GM12891 (cell line): ENCODE data around the gene NPHP3.

Source experiments
- DNase-seq: peaks from one replicate; pipeline ENCODE4 v3.0.0; 2011; ENCODE audit warnings: low spot score; ENCODE audit not compliant: insufficient read length
- FAIRE-seq: peaks from 2 replicates; lab custom pipeline; 2011; peaks lifted over from hg19 to GRCh38; lab: Jason Lieb, UNC
- PAX5 ChIP-seq: IDR thresholded peaks from 2 replicates; pipeline ENCODE4 v1.6.1; 2011; ENCODE audit warnings: low read length, moderate library complexity, mild to moderate bottlenecking; ENCODE audit not compliant: insufficient read depth, severe bottlenecking
- POLR2A ChIP-seq: IDR thresholded peaks from 2 replicates; pipeline ENCODE4 v1.6.1; 2011; ENCODE audit warnings: low read depth, low read length, control low read depth
- POLR2AphosphoS5 ChIP-seq: IDR thresholded peaks from 2 replicates; pipeline ENCODE4 v1.6.1; 2011; ENCODE audit warnings: low read depth, low read length, control low read depth
- POU2F2 ChIP-seq: IDR thresholded peaks from 2 replicates; pipeline ENCODE4 v1.6.1; 2011; ENCODE audit warnings: low read depth, mild to moderate bottlenecking, control low read depth, low read length, moderate library complexity
- SPI1 ChIP-seq: IDR thresholded peaks from 2 replicates; pipeline ENCODE4 v1.6.1; 2011; ENCODE audit warnings: low read depth, low read length, control low read depth
- TAF1 ChIP-seq: IDR thresholded peaks from 2 replicates; pipeline ENCODE4 v1.6.1; 2011; ENCODE audit warnings: low read depth, low read length, control low read depth

The NPHP3 gene

DNA sequence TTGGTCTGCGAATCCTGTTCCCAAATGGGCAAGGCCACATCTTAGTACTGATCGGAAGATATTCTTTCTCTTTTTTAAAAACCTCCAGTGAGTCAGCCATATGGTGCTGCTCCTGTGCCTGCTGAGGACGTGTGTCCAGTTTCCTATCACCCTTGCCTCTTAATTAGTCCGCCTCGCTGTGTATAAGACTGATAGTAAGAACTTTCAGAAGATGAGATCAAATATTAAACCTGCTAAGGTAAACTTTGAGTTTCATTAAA lies 61.5 kb downstream of the NPHP3 start:
- TF ChIP-seq PAX5, result no peak
- TF ChIP-seq SPI1, result no peak
- no peak for TF ChIP-seq POU2F2
- TF ChIP-seq POLR2AphosphoS5, result no peak
- TF ChIP-seq POLR2A, result no peak
- TF ChIP-seq TAF1, result no peak
- DNase-seq (no peak), FAIRE-seq (no peak)

DNA sequence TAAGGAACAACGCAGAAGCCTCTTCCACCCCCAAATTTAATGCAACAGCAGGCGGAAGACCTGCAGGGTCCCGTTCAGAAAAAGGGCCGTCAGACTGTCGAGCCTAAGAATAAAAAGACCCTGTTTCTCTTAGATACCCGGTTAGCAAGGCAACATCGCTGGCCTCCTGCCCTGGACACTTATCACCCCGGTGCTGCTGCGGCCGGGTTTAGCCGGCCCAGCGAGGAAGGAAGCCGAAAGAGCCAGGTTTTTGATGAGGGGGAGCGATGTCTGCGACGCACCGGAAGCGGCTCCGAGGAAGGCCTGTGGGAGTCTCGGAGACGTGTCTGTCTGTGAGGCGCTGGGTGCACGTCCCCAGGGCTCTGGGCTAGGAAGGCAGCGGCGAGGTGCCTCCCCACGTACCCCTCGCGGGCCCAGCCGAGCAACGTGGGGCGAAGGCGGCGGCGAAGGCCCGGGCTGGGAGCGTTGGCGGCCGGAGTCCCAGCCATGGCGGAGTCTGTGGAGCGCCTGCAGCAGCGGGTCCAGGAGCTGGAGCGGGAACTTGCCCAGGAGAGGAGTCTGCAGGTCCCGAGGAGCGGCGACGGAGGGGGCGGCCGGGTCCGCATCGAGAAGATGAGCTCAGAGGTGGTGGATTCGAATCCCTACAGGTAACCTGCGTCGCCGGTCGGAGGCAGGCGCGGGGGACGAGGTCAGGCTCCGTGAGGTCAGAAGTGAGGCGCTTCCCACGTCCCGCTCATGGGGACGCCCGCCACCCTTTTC lies 62.0 kb downstream of the NPHP3 start, which contains the start of gene UBA5:
Gene UBA5 (plus strand): TSS at position 278 of the 759 bp plus-strand sequence. CDS start 209 bp downstream, at position 487.
- peak; percentile 59; the same call in 1 of the 2 replicates for TF ChIP-seq POLR2AphosphoS5
- TF ChIP-seq POLR2A, result peak; percentile 78
- peak; percentile 79 for TF ChIP-seq TAF1
- TF ChIP-seq POU2F2, result peak; percentile 69
- TF ChIP-seq SPI1, result no peak
- FAIRE-seq (peak; percentile 88), DNase-seq (peak; percentile 69)

DNA sequence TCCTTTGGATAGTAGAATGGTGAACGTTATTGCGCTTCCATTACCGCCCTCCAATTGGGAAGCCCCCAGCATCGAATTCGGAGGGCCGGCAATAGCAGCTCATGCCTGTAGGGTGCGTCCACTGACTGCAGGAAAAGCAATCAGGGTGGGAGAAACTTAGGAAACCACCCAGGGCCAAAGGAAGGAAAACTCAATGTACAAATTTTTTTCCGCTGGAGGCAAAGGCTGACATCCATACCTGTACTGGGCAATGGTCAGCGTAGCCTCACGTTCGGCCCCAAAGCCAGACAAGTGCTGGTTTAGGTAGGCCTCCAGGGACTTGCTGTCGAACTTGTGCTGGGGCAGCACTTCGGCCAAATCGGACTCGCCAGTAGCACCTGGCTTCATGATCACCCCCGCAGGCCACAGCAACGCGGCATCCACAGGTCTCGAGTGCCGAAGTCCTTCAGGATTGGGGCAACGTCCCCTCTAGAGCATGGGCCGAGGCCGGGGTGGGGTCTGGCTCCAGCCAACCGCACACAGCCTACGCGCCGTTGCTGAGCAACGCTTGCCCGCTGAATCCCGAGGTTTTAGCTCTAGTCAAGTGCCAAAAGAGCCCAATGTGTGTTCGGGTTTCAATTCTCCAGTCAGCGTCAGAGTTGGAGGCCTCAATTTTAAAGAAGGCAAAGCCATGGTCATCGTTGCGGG lies 62.7 kb downstream of the NPHP3 start, which contains the start of gene ACAD11:
Gene ACAD11 (minus strand): TSS at position 445 of the 687 bp plus-strand sequence. CDS start 58 bp downstream, at position 387.
- TF ChIP-seq POLR2AphosphoS5 (peak; percentile 51; the same call in 1 of the 2 replicates), SPI1 (no peak), POU2F2 (no peak), POLR2A (peak; percentile 7; the same call in 1 of the 2 replicates), PAX5 (no peak), TAF1 (peak; percentile 59; the same call in 1 of the 2 replicates)
- FAIRE-seq, result peak; percentile 84
- DNase-seq, result peak; percentile 30

DNA sequence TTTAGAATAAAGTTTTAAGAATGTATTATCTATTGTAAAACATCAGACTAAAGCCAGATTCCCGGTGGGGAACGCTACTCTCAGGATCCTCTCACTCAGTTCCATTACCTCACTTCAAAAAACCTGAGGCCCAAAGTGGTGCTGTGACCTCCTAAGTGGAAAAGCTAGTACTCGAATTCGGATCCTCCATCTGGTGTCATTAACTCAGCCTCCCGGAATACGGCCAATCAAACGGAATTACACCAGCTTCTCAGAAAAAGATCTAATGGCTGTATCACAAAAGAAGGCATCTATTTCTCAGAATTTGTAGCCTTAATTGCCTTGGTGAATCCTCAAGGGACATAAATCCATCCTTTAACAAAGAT lies 63.2 kb downstream of the NPHP3 start:
- TF ChIP-seq POLR2A (no peak), POLR2AphosphoS5 (no peak), TAF1 (no peak), POU2F2 (no peak), PAX5 (no peak), SPI1 (no peak)
- no peak for FAIRE-seq
- no peak for DNase-seq

DNA sequence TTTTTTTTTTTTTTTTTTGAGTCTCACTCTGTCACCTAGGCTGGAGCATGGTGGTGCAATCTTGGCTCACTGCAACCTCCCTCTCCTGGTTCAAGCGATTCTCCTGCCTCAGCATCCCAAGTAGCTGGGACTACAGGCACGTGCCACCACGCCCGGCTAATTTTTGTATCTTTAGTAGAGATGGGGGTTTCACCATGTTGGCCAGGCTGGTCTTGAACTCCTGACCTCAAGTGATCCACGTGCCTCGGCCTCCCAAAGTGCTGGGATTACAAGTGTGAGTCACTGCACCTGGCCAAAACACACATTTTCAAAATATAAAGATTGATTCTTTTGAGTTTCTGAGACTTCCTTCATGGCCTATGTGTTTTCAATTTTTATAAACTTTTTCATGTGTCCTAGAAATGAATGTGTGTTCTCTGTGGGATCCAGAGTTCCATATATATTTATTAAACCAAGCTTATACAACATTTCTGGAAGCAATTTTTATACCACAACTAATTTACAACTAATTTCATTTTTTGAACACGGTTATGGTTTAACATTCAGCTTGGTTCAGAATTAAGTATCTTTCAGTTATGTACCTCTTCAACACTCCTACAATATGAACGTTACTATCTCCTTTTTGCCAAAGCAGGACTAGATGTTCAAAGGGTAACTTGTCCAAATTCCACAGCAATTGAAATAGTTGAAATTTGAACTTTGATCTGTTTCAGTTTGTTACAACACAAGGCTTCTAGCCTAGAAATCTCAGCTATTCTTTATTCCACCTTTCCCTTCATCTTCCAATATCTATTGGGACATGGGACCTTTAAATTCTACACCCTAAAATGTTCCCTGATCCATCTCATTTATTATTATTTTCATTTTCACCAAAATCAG lies 64.1 kb downstream of the NPHP3 start:
- DNase-seq (no peak), FAIRE-seq (no peak)
- TF ChIP-seq POLR2A, result no peak
- TF ChIP-seq SPI1, result no peak
- TF ChIP-seq TAF1, result no peak
- no peak for TF ChIP-seq POLR2AphosphoS5
- no peak for TF ChIP-seq PAX5
- no peak for TF ChIP-seq POU2F2

DNA sequence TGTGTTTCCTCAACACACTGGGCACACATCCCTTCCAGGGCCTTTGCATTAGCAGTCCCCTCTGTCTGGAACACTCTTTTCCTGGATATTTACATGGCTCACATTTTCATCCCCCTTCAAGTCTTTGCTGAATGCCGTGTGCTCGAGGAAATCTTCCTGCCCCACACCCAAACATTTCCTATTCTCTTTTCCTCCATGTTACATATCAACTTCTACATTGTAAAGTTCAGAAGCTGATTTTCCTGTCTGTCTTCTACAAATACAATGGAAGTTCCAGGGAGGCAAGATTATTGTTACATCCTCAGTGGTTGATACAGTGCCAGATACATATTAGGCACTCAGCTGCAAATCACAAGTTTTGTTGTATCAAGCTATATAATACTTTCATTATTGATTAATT lies 66.7 kb downstream of the NPHP3 start:
- FAIRE-seq (no peak), DNase-seq (no peak)
- TF ChIP-seq PAX5 (no peak), POU2F2 (no peak), POLR2A (no peak), SPI1 (no peak), POLR2AphosphoS5 (no peak), TAF1 (no peak)

DNA sequence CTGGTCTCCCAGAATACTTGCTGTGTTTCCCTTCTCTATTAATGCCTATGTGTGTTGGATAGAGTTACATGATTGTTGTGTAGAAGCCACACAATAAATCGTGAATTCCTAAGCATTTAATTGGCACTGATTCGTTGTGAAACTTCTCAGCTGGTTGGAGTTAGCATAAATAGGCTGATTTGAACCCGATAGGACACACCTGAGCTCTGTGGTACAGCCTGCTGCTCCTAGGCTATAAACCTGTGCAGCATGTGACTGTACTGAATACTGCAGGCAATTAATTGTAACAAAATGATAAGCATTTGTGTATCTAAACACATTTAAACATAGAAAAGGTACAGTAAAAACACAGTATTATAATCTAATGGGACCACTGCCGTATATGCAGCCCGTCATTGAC lies 67.5 kb downstream of the NPHP3 start:
- FAIRE-seq (no peak), DNase-seq (no peak)
- TF ChIP-seq POLR2A (no peak), POU2F2 (no peak), SPI1 (no peak), TAF1 (no peak), PAX5 (no peak), POLR2AphosphoS5 (no peak)

DNA sequence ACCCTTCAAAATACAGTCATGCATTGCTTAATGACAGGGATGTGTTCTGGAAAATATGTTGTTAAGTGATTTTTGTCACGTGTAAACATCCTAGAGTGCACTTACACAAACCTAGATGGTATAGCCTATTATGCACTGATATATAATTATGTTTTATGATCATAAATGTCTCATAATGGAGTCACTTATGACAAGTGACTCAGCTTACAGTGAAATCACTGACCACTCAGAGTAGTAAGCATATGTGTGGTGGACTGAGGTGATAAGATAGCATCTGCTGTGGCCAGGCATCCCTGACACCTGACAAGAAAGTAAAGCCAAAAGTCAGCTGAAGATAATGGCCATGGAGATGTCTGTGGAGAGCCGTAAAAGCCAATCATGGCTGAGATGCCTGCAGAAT lies 68.0 kb downstream of the NPHP3 start:
- no peak for DNase-seq
- TF ChIP-seq POLR2A (no peak), SPI1 (no peak)
- no peak for FAIRE-seq

DNA sequence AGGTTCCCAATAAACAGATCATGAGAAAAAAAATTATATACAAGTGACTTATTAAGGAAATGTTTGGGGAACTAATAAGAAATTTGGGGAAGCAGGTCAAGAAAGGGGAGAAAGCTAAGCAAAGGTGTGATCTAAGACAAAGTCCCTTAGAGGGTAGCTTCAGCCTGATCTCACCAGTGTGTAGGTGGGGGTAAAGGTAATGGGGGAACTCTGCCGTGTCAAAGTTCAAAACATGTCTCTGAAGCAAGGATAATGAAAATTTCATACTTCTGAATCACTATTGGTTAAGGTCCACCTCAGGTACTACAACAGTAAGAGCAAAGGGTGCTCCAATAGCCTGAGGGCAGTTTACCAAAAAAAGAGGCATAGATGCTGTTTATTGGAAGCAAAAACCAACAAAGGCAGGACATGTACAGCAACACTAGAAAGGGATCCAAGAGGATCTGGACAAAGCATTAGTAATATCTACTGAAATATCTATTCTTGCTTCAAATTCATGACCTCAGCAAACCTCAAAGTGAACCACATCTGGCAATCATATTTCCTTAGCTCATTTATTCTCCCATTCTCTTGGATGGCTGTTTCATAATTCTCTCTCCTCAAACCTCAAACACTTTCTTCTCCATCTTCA lies 69.5 kb downstream of the NPHP3 start:
- no peak for TF ChIP-seq SPI1
- DNase-seq (no peak), FAIRE-seq (no peak)

DNA sequence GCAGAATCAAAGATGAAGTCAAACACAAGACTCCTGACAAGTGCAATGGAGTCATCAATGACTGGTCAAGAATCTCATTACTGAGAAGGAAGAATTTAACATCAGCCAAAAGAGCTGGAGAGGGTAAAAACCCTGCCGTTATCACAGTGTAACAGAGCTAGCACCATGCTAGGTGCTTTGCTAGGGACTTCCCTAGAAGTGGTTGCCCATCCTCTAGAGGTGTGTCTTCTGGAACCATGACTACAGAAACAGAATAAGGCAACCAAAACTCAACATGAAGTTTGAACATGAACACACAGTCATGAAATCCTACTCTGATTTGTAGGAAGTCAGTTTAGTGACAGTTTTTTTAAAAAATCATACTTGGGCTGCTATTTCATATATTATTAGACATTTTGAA lies 72.1 kb downstream of the NPHP3 start:
- FAIRE-seq, result no peak
- no peak for TF ChIP-seq PAX5
- TF ChIP-seq POLR2AphosphoS5, result no peak
- no peak for TF ChIP-seq POLR2A
- no peak for TF ChIP-seq TAF1
- no peak for TF ChIP-seq SPI1
- TF ChIP-seq POU2F2, result no peak
- no peak for DNase-seq
